Measurements from ENCODE around the gene SPEM3. TPM values are rescaled to one million over a fixed set of nuclear protein-coding genes. Genes with fewer than 3 reads are reported as not detected.

Gene SPEM3
- polyA plus RNA-seq (2014; cell fraction: cytosol; rRNA removed) = not detected in 2 replicates
- not detected in 2 replicates for polyA plus RNA-seq (2014; cell fraction: nucleus; rRNA removed)

DNA sequence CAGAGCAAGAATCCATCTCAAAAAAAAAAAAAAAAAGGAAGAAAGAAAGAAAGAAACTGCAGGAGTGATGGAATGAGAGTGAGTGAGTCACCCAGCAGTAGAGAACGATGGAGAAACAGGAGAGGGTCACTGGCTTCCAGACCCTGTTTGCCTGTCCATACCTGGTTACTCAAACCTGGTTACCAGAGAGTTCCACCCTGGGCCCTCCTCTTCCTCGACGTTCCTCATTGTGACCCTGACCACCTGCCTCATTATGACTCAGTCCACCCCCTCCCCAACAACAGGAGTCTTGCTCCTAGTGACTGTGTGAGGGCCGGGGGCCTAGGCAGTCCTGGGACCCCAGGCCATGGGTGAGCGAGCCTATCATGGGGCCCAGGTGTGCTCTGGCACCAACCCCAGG, at the start of gene SPEM3:
TSS of gene SPEM3 (plus strand) at position 301 of the 400 bp plus-strand sequence. CDS start at position 347, 46 bp downstream.
- no peak for DNase-seq (ENCODE audit: low spot score)

DNA sequence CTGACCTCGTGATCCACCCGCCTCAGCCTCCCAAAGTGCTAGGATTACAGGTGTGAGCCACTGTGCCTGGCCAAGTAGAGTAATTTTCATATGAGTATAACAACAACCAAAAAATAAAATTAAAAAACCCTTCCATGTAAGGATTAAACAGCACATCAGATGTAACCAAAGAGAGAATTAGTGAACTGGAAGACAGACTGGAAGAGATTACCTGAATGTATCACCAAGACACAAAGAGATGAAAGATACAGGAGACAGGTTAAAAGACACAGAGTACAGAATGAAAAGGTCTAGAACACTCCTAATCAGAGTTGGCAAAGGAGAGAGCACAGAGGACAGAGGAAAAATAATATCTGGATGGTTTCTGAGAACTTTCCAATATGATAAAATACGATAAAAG, 49.5 kb upstream of the SPEM3 start:
- DNase-seq (ENCODE audit: low spot score) = no peak

DNA sequence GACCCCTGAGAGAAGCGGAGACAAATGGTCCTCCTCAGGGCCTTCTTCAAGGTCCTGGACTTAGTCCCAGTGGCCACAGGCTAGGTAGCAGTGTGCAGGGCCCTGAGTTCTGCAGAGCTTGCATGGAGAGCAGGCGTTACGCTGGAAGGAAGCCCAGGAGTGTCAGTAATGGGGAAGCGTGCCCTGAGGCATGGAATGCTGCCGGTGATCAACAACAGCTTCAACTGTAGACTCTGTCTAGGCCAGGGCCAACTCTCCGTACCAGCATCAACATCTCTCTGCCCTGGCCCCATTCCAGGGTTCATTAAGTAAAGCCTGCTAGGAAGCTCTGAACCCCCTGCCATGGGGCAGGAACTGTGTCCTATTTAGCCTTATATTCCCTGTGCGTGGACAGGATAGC, 48.3 kb upstream of the SPEM3 start:
- no peak for DNase-seq (ENCODE audit: low spot score)

DNA sequence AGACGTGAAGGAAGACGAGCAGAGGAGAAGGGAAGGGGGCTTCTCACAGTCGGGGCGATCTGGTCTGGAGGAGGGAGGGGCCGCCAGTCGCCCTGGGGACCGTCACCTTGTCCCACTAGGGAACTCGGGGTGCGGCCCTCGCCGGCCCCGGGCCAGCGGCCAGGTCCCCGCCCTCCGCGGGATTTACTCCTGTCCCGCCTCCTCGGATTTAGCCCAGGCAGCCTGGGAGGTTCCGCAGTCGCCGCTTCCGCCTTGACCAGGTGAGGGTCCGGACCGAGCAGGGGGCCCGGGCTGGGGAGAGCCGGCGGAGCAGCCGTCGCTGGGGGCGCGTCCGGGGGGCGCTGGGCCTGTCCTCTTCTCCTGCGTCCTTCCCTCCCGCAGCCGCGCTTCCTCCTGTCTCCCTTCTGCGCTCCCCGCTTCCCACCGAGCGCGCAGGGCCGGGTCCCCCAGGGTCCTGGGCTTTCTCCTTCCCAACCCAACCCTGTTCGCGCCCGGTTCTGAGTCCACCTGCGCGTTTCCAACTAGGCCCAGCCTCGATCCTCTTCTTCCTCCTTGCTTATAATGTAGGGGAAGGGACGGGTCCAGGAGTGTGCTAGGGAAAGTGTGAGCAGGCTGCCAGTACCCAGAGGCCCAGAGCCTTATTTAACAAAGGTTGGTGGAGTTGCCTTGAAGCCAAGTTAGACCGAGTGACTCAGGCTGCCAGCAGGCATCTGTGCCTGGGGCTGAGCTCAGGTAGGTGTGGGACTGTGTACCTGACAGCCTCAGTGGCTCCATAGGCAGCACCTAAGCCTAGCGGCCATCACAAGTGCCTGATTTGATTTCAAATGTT, 47.6 kb upstream of the SPEM3 start, which contains the start of gene TNK1:
TSS of gene TNK1 (plus strand) at position 235 of the 829 bp plus-strand sequence. CDS start 1,838 bp downstream, outside the sequence.
- DNase-seq (ENCODE audit: low spot score) = no peak

DNA sequence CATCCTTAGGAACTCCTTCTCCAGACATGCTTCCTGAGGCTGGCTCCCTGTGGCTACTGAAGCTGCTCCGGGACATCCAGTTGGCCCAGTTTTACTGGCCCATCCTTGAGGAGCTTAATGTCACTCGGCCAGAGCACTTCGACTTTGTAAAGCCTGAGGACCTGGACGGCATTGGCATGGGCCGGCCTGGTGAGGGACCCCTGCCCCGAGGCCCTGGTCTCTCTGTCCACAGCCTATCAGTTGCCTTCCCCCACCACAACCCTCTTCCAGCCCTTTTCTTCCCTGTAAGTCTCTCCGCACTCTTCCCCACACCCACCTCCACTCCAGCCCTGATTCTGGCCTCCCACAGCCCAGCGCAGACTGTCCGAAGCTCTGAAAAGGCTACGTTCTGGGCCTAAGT, 45.8 kb upstream of the SPEM3 start:
- no peak for DNase-seq (ENCODE audit: low spot score)

DNA sequence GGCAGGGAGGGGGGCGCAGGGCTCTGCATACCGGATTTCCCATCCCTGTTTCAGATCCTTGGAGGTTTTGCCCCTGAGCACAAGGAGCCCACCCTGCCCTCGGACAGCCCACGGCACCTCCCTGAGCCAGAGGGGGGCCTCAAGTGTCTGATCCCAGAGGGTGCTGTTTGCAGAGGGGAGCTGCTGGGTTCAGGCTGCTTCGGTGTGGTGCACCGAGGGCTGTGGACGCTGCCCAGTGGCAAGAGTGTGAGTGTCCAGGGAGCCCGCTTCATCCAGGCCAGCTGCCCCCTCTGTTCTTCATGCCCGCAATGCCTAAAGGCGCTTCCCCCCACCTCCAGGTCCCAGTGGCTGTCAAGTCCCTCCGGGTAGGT, 45.3 kb upstream of the SPEM3 start:
- DNase-seq (ENCODE audit: low spot score) = no peak

DNA sequence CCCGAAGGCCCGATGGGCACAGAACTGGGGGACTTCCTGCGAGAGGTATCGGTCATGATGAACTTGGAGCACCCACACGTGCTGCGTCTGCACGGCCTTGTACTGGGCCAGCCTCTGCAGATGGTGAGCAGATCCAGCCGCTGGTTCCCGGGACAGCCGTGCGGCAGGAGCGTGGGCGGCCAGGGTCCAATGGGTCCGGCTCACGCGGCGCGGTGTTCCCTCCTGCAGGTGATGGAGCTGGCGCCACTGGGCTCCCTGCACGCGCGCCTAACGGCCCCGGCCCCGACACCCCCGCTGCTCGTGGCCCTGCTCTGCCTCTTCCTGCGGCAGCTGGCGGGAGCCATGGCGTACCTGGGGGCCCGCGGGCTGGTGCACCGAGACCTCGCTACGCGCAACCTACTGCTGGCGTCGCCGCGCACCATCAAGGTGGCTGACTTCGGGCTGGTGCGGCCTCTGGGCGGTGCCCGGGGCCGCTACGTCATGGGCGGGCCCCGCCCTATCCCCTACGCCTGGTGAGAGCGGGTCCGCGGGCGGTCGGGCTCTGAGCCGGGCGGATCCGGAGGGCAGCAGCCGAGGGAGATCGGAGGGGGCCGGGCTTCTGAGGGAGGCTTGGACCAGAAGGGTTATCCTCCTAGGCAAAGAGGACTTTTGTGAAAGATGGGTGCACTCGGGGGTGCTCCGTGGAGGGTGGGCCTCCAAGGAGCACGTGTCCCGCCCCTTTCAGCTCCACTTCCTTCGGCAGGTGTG, 44.7 kb upstream of the SPEM3 start:
- DNase-seq (ENCODE audit: low spot score) = peak; percentile 71

DNA sequence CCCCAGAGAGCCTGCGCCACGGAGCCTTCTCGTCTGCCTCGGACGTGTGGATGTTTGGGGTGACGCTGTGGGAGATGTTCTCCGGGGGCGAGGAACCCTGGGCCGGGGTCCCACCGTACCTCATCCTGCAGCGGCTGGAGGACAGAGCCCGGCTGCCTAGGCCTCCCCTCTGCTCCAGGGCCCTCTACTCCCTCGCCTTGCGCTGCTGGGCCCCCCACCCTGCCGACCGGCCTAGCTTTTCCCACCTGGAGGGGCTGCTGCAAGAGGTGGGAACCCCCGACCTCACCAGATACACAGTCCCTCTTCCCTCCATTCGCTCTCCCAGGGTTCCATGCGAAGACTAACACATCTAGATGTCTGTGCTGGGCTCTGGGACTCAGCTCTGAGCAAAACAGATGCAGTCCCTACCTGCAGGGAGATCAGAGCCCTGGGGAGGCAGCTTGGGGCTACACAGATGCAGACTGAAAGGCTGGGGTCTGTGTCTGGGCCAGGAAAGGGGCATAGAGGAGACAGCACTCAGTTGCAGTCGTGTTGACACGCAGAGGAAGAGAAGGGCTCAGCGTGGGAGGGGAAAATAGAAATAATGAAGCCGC, 44.1 kb upstream of the SPEM3 start:
- DNase-seq (ENCODE audit: low spot score) = peak; percentile 35

DNA sequence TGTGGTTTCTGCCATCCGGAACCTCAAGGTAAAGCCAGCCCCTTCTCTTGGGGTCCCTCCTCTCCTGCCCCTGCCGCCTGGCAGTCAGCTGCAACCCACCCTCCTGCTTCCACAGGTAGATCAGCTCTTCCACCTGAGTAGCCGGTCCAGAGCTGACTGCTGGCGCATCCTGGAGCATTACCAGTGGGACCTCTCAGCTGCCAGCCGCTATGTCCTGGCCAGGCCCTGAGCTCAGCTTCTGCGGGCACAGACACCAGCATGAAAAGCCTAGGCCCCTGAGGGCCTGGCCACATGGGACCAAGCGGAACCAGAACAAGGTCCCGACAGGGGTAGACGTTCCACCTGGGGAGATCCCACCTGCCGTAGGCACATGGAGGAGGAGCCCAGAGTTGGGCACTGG, 39.8 kb upstream of the SPEM3 start:
- DNase-seq (ENCODE audit: low spot score) = no peak

DNA sequence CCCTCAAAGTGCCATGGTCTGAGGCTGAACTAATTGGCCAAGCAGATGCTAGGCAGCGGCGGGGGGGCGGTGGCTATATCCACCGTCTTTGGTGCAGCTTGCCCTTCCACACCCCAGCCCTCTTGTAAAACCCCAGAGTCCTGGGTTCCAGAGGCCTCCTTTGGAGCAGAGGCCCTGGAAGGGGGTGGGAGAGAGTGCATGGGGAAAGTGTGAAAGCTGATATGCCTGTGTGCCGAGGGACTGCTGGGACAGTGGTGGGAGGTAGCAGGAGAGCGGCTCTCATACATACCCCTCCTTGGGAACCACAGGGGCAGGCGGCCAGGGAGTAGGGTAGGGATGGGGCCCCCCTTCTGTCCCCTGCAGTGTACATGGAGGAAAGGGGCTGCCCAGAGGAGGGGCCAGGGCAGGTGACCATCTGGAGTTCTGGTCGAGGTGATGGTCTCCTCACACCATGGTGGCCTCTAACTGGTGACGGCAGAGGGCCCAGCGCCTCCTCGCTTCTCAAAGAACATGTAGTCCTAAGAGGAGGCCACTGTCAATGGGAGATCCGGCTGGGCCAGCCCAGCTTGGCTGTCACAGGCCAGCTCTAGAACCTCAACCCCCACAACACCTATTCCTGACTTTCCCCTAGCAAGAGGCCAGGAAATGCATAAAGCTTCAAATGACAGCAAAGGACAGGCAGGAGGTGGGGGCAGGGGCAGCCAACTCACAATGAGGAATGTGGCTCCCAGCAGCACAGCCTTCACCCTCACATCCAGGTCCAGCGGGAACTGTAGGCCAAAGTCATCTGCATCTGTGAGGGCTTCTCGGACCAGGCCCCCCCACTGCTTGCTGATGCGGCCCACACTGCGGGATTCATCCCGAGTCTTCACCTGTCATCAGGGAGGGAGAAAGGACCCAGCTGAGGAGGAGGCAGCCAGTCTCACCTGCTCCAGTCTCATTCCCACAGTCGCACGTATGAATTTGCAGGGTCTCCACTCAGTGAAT, 38.4 kb upstream of the SPEM3 start:
- no peak for DNase-seq (ENCODE audit: low spot score)

DNA sequence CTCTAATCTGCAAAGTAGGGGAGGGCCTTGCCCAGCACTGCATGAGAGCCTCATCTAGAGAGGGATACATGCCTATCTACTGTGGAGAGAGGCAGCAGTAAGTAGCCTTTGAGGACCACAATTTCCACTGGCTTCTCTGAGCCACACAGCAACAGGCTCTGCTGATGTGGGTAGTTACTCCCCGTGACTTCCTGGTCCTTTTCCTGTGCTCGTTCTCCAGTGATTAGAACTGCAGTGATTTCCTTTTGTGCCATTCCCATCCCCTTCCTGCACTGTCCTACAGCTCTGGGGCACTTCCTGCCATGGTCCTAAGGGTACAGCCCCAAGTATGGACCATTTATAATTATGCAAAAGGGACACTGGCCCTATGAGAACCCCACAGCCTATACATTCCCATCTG, 37.4 kb upstream of the SPEM3 start:
- DNase-seq (ENCODE audit: low spot score) = no peak

DNA sequence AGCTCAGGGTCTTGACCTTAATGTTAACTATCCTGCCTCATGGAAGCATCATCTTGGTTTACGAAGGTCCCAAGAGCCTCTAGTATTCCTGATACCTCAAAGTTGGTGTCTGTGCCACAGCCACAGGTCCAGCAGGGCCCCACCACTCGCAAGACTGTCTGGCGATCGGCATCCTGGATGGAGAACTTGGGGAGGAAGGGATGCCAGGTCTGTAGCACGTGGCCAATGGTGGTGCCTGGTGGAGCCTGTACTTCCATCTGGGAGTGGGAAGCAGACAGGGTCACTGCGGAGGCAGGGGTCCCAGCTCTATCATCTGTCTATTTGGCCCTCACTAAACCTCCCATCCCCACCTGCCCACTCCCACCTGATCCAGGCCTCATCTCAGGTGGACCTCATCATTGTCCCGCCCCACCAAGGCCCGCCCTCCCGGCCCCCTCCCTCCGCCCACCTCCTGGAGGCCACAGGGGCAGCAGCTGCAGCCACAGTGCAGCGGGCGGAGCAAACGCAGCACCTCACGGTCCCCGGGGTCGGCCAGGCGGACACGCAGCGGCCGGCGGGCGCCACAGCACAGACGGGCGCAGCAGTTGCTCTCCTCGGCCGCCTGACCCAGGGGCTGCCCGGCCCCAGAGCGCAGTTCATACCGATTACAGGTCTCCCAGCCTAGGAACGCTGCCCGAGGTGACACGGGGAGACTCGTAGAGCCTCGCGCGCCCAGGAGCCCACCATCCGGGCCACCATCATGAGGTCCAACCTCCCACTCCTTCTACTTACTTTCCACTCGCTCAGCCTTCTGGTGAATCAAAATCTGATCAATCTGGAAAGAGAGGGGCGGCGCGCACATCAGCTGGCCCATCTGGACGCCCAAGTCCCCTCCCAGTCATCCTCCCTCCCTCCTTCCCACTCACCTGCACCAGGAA, 35.7 kb upstream of the SPEM3 start:
- DNase-seq (ENCODE audit: low spot score) = no peak

DNA sequence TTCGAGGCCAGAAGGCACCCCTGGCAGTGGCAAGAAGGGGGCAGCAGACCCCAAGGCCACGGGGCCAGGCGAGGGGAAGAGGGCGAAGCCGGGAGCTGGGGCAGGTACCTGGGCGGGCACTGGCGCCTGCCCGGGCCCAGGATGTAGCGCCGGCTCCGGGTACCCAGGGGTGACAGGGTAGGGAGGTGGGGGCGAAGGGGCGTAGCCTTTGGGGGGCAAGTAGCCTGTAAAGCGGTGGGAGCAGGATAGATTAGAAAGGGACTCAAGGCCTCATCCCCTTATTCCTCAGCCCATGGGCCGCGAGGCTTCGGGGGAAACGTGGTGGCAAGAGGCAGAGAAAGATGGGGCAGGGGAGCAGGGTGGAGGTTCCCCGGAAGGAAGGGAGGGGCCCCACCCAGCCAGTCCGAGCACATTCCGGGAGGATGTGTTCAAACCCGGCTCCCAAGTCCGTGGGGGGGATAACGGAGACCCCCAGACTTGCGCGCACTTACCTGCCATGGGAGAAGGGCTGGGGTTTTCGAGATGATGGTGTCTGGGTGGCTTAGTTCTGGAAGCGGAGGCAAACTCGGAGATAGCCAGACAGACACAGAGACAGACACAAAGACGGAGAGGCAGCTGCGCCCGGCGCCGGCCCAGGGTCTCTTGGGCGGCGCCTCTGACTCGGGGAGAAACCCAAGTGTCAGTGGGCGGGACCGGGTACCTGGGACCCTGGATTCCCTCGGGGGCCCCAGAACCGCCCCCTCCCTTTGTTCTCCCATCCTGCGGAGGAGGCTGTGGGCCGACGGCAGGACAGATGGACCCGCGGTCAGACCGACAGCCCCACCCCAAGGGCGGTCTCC, 34.8 kb upstream of the SPEM3 start:
- no peak for DNase-seq (ENCODE audit: low spot score)

DNA sequence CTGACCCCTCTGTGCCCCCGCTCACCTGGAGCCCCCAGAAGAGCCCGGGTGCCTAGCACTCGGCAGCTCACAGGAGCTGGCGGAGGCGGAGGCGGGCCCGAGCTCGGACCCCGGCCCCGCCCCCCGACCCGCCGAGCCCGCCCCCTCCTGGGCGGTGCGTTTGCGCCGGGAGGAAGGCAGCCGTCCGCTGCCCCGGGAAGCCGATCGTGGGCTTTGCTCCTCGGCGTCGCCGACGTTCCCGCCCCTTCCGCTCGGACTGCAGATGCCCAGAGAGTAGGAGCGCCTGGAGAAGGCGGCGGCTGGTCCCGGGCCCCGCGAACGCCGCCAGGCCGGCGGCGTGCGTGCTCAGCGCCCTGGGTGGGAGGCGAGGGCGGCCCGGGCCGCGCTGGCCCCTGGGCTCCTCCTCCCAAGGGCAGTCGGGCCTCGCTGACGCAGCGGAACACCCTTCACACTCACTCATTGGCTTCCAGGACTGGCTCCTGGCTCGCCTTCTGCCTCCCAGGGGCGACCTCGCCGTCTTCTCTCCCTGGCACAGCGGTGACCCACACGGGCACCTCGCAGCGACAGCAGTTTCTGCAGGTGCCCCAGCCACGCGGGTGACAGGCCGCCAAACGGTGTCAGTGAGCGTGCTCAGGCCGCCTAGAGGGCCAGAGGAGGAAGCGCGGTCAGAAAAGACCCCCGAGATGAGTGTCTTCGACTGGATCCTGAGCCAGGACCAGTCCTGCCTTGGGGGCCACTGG, 34.0 kb upstream of the SPEM3 start, which contains the start of gene PLSCR3:
TSS of gene PLSCR3 (minus strand) at position 74 of the 740 bp plus-strand sequence. CDS start 415 bp downstream, outside the sequence.
- DNase-seq (ENCODE audit: low spot score) = peak; percentile 90

DNA sequence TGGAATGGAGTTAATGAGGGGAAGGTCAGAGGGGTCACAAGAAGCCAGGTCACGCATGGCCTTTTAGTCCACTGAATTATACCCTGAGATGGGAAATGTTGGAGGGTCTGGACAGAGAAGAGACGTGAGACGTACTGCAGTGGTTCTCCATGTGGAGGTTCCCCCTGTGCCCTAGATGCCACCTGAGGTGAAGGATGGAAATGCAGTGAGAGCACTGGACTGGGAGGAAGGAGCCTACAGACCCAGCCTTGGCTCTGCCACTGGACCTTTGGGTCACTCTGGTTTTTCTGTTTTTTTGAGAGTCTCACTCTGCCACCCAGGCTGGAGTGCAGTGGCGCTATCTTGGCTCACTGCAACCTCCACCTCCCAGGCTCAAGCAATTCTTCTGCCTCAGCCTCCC, 32.5 kb upstream of the SPEM3 start:
- DNase-seq (ENCODE audit: low spot score) = no peak

DNA sequence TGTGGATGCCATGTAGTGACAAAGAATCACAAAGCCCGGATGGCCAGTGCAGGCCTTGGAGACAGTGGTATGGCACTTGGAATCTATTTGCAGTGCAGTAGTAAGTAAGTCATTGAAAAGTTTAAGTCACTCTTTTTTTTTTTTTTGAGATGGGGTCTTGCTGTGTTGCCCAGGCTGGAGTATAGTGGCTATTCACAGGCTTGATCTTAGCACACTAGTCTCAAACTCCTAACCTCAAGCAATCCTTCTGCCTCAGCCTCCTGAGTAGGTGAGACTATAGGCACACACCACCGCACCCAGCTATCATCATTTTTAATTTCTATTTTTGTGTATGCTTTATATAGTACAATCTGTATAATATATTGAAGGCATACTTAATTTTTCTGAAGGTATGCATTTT, 30.0 kb upstream of the SPEM3 start:
- DNase-seq (ENCODE audit: low spot score) = no peak

DNA sequence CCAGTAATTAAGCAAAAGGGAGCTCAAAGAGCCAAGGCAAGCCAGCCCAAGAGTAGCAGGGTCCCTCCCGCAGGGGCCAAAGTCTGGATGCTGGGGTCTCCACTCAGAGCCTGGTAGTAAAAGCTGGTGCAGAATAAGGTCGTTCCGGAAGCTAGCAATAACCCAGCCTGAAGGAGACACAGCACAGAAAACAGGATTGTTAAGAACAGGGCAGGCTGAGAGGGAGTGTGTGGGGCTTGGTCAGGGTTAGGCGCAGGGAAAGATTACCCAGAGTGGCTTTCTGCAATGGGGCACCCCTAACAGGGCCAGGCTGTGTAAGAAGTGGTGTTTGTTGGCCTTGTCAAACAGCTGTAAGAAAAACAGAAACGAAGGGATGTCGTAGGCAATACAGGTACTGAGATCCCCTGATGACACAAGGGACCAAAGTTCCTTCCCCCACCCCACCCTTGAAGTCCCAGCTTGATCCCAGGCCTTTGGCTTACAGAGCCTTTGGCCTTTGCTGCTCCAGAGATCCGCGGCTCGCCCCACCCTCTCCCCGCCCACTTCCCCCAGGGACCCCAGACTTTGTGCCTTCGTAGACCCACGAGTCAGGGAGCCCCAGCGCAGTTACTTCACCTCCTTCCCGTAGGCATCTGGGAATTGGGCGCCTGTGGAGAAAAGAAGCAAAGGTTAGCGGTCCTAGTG, 25.5 kb upstream of the SPEM3 start:
- DNase-seq (ENCODE audit: low spot score) = no peak

DNA sequence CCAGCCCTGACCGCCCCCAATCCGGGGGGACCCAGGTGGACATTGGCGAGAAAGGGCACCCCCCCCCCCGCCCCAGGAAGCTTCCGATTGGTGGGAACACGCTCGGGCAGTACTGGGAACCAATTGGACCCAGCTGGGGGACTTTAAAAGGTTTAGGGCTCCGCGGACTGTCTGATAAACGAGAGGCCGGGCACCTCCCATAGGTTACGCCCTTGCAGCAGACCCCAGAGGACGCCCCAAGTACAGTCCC, 25.0 kb upstream of the SPEM3 start:
- no peak for DNase-seq (ENCODE audit: low spot score)
